ENCODE results near the gene CANT1. TPM values are rescaled to one million over a fixed set of nuclear protein-coding genes. Genes with fewer than 3 reads are reported as not detected.

CANT1 gene
- total RNA-seq, 2 experiments from 2014 or later, result 28.3 to 30.0 TPM

- Histone ChIP-seq H3K27me3 (ENCODE audit: control insufficient read depth in 1 of 2, insufficient read depth in 2 of 2, low read length in 2 of 2) (no peaks in the 10 kb centered on the region), H3K9me3 (ENCODE audit: control insufficient read depth in 1 of 2, insufficient read depth in 1 of 2, low read length in 2 of 2) (no peaks in the 10 kb centered on the region), H3K4me3 (ENCODE audit: low read length) (no peak overlapping the region), H3K36me3 (ENCODE audit: insufficient read depth, low read length) (no peaks in the 10 kb centered on the region), H3K4me1 (ENCODE audit: insufficient read depth, low read length) (no peaks in the 10 kb centered on the region), H3K27ac (ENCODE audit: low read depth in 1 of 2, low read length in 2 of 2) (no peak overlapping the region)
- no peak overlapping the region for H3K27ac Mint-ChIP-seq
- no peaks in the 10 kb centered on the region for H3K36me3 Mint-ChIP-seq (ENCODE audit: low read depth)
- intact Hi-C loops (cut with DNase I, micrococcal nuclease), result no loop called here
- H3K27me3 Mint-ChIP-seq, result no peaks in the 10 kb centered on the region
- no peaks in the 10 kb centered on the region for H3K4me1 Mint-ChIP-seq (ENCODE audit: low read depth)
- ChIA-PET POLR2A (no interaction called here), CTCF (interaction anchor here (1.2 kb wide), 1 partner anchor 10 kb away, joined by 3 read pairs; no protein-coding TSS in a partner anchor)
- TF ChIP-seq, protein P1, sequence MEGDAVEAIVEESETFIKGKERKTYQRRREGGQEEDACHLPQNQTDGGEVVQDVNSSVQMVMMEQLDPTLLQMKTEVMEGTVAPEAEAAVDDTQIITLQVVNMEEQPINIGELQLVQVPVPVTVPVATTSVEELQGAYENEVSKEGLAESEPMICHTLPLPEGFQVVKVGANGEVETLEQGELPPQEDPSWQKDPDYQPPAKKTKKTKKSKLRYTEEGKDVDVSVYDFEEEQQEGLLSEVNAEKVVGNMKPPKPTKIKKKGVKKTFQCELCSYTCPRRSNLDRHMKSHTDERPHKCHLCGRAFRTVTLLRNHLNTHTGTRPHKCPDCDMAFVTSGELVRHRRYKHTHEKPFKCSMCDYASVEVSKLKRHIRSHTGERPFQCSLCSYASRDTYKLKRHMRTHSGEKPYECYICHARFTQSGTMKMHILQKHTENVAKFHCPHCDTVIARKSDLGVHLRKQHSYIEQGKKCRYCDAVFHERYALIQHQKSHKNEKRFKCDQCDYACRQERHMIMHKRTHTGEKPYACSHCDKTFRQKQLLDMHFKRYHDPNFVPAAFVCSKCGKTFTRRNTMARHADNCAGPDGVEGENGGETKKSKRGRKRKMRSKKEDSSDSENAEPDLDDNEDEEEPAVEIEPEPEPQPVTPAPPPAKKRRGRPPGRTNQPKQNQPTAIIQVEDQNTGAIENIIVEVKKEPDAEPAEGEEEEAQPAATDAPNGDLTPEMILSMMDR (IDR thresholded peaks at IDR 0.05), result no peak
- DNase-seq (no peak), ATAC-seq (ENCODE audit: poor library complexity) (no peak)
- no peaks in the 10 kb centered on the region for H3K9me3 Mint-ChIP-seq
- no peak overlapping the region for H3K4me3 Mint-ChIP-seq
These were observed 48.0 kb downstream of the CANT1 start for GRCh38 chr17:78961571-78961970.

DNA sequence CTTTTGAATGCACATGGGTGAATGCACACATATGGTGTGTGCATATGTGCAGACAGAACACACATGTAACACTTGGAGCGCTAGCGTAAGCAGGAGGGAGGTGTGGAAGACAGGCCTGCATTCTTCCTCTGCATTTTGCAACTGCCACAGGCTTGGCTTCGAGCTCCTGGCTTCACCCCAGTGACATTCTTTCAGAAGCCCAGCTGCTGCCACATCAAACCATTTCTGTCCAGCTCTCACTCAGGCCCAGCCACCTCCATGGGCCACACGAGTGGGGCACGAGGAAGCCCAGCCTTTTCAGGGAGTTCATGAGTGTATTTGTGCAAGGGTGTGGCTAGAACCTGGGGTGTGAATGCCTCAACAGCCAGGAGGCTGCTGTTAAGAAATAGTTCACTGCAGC is 48.6 kb downstream of the CANT1 start:
- intact Hi-C loops (cut with DNase I, micrococcal nuclease), result no loop called here
- no peak overlapping the region for H3K4me3 Mint-ChIP-seq
- CTCF ChIA-PET, result interaction anchor here (1.2 kb wide), 1 partner anchor 10 kb away, joined by 3 read pairs; no protein-coding TSS in a partner anchor
- H3K9me3 Mint-ChIP-seq, result no peaks in the 10 kb centered on the region
- no peaks in the 10 kb centered on the region for H3K9me3 ChIP-seq (ENCODE audit: control insufficient read depth in 1 of 2, insufficient read depth in 1 of 2, low read length in 2 of 2)
- DNase-seq (no peak), ATAC-seq (ENCODE audit: poor library complexity) (no peak)
- H3K4me1 ChIP-seq (ENCODE audit: insufficient read depth, low read length), result no peaks in the 10 kb centered on the region
- TF ChIP-seq, protein P1 (IDR thresholded peaks at IDR 0.05), result no peak
- no peaks in the 10 kb centered on the region for H3K36me3 ChIP-seq (ENCODE audit: insufficient read depth, low read length)
- no peaks in the 10 kb centered on the region for H3K36me3 Mint-ChIP-seq (ENCODE audit: low read depth)
- H3K27me3 ChIP-seq (ENCODE audit: control insufficient read depth in 1 of 2, insufficient read depth in 2 of 2, low read length in 2 of 2), result no peaks in the 10 kb centered on the region
- H3K27me3 Mint-ChIP-seq, result no peaks in the 10 kb centered on the region
- H3K4me3 ChIP-seq (ENCODE audit: low read length), result no peak overlapping the region
- POLR2A ChIA-PET, result interaction anchor here (0.6 kb wide), 1 partner anchor 747 kb away, joined by 5 read pairs; no protein-coding TSS in a partner anchor
- no peaks in the 10 kb centered on the region for H3K4me1 Mint-ChIP-seq (ENCODE audit: low read depth)
- H3K27ac Mint-ChIP-seq, result no peak overlapping the region
- H3K27ac ChIP-seq (ENCODE audit: low read depth in 1 of 2, low read length in 2 of 2), result no peak overlapping the region

GRCh38 chr17:78959803-78960202 is 49.8 kb downstream of the CANT1 start:
- no peaks in the 10 kb centered on the region for H3K27me3 Mint-ChIP-seq
- no peaks in the 10 kb centered on the region for H3K36me3 Mint-ChIP-seq (ENCODE audit: low read depth)
- no peaks in the 10 kb centered on the region for H3K9me3 ChIP-seq (ENCODE audit: control insufficient read depth in 1 of 2, insufficient read depth in 1 of 2, low read length in 2 of 2)
- no peak overlapping the region for H3K27ac ChIP-seq (ENCODE audit: low read depth in 1 of 2, low read length in 2 of 2)
- intact Hi-C loops (cut with DNase I, micrococcal nuclease), result no loop called here
- TF ChIP-seq, protein P1 (IDR thresholded peaks at IDR 0.05), result no peak
- no peaks in the 10 kb centered on the region for H3K27me3 ChIP-seq (ENCODE audit: control insufficient read depth in 1 of 2, insufficient read depth in 2 of 2, low read length in 2 of 2)
- ATAC-seq (ENCODE audit: poor library complexity) (no peak), DNase-seq (no peak)
- ChIA-PET CTCF (interaction anchor here (0.7 kb wide), 1 partner anchor 173 kb away, joined by 4 read pairs; no protein-coding TSS in a partner anchor), POLR2A (no interaction called here)
- no peaks in the 10 kb centered on the region for H3K9me3 Mint-ChIP-seq
- no peak overlapping the region for H3K27ac Mint-ChIP-seq
- no peak overlapping the region for H3K4me3 ChIP-seq (ENCODE audit: low read length)
- no peaks in the 10 kb centered on the region for H3K36me3 ChIP-seq (ENCODE audit: insufficient read depth, low read length)
- H3K4me1 ChIP-seq (ENCODE audit: insufficient read depth, low read length), result no peaks in the 10 kb centered on the region
- no peaks in the 10 kb centered on the region for H3K4me1 Mint-ChIP-seq (ENCODE audit: low read depth)
- no peak overlapping the region for H3K4me3 Mint-ChIP-seq
